ENCODE measurements around the gene USB1. TPM values are rescaled to one million over a fixed set of nuclear protein-coding genes. Genes with fewer than 3 reads are reported as not detected.

Gene USB1
- total RNA-seq, 1 donor from 2014 or later, result 44.2 TPM

DNA sequence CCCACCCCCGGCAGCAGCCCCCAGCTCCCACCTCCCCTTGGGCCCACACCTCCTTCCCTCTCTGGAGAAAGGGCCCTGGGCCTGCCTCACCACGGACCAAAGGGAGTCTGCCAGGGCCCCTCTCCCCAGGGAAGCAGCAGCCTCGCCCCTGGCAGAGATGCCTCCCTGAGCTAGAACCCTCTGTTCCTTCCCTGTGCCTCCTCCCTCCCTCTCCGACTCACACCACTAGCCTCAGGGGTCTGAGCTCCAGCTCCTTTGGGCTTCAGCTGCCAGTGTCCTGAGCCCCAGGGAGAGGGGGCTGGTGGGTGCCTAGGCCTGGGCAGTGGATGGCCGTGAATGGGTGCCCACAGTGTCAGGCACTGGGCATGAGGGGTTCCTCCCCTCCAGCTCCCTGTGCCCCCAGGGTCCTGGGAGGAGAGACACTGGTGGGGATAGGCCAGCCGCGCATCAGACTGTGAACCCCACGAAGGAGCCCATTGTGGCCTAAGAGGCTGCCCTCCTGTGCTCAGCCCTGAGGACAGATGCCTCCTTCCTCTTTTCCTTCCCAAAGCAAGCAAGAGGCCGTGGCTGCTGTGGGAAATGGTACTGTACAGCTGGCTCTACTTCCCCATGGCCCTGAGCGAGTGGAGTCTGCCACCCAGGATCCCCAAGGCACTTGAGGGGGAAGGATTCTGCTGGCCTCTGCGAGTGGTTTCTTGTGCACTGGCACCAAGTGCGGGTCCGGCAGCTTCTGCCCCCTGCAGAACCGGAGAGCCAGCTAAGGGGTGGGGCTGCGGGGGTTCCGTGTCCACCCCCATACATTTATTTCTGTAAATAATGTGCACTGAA is 45.1 kb downstream of the USB1 start:
- no peaks in the 10 kb centered on the region for H3K4me1 ChIP-seq
- TF ChIP-seq, protein P1, sequence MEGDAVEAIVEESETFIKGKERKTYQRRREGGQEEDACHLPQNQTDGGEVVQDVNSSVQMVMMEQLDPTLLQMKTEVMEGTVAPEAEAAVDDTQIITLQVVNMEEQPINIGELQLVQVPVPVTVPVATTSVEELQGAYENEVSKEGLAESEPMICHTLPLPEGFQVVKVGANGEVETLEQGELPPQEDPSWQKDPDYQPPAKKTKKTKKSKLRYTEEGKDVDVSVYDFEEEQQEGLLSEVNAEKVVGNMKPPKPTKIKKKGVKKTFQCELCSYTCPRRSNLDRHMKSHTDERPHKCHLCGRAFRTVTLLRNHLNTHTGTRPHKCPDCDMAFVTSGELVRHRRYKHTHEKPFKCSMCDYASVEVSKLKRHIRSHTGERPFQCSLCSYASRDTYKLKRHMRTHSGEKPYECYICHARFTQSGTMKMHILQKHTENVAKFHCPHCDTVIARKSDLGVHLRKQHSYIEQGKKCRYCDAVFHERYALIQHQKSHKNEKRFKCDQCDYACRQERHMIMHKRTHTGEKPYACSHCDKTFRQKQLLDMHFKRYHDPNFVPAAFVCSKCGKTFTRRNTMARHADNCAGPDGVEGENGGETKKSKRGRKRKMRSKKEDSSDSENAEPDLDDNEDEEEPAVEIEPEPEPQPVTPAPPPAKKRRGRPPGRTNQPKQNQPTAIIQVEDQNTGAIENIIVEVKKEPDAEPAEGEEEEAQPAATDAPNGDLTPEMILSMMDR (IDR thresholded peaks at IDR 0.05), result no peak
- TF ChIP-seq POLR2AphosphoS5 (IDR thresholded peaks at IDR 0.05; ENCODE audit: insufficient read depth in 1 of 2, low read depth in 1 of 2), result no peak
- no peaks in the 10 kb centered on the region for H3K9me3 ChIP-seq
- intact Hi-C loops (cut with DNase I), result no loop called here
- no peak overlapping the region for H3K27ac ChIP-seq
- DNase-seq (ENCODE audit: extremely low spot score in 2 of 2), result no peak
- no peaks in the 10 kb centered on the region for H3K27me3 ChIP-seq
- H3K36me3 ChIP-seq, result no peaks in the 10 kb centered on the region
- no peak overlapping the region for H3K4me3 ChIP-seq

DNA sequence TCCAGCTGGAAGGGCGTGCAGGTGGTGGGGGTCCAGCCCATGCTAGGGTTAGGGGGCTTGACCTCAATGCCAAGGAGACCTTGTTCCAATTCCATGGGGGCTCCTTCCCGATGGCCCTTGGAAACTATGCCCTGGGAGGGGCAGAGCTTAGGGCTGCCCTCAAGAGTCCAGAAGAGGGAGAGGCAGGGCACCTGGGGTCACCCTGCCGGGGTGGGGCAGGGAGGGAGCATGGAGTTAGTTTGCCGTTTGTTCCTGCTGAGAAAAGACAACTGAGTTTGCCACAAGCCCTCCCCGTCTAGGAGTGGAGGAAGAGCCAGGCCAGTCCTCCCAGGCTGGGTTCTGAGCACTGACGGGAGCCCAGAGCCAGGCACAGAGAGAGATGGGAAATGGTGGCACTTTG is 45.7 kb downstream of the USB1 start:
- no peaks in the 10 kb centered on the region for H3K27me3 ChIP-seq
- no peak for DNase-seq (ENCODE audit: extremely low spot score in 2 of 2)
- no peaks in the 10 kb centered on the region for H3K4me1 ChIP-seq
- no peak overlapping the region for H3K4me3 ChIP-seq
- TF ChIP-seq POLR2A (IDR thresholded peaks at IDR 0.05) (no peak), POLR2AphosphoS5 (IDR thresholded peaks at IDR 0.05; ENCODE audit: insufficient read depth in 1 of 2, low read depth in 1 of 2) (no peak)
- TF ChIP-seq, protein P1 (IDR thresholded peaks at IDR 0.05), result no peak
- H3K36me3 ChIP-seq, result no peaks in the 10 kb centered on the region
- H3K27ac ChIP-seq, result no peak overlapping the region
- H3K9me3 ChIP-seq, result no peaks in the 10 kb centered on the region
- intact Hi-C loops (cut with DNase I), result no loop called here

DNA sequence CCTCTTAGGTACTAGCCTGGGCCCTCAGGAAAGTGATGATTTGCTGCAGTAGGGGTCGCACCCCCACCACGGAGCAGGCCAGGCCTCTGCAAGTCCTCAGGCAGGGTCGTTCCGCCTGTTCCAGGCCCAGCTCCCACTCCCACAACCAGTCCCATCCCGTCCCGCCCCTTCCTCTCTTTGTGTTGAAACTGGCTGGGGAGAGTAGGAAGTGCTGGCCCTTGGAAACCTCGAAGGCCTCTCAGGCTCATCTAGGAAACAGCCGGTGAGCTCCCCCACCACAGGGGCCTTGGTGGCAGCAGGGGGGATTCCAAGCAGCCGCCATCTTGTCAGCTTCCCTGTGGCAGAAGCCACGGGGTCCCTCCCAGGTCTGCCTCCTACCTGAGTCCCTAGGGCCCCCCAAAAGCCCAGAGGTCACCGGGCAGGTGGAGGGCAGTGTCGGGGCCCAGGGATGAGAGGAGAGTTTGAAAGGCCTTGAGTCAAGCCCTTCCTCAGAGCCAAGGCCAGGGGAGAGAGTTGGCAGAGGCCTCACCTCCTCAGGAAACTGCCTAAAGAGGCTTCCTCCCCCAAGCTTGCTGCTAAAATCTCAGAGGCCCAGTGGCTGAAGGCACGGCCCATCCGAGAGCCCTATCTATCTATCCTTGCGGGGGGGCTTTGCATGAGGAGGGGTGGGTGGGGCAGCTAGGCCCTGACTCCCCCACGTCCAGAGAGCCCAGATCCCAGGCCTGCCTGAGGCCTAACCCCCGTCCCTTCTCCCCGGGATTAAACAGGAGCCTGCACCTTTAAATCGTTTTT is 46.5 kb downstream of the USB1 start:
- H3K9me3 ChIP-seq, result no peaks in the 10 kb centered on the region
- no peak overlapping the region for H3K27ac ChIP-seq
- DNase-seq (ENCODE audit: extremely low spot score in 2 of 2), result no peak
- H3K4me1 ChIP-seq, result no peaks in the 10 kb centered on the region
- no peaks in the 10 kb centered on the region for H3K36me3 ChIP-seq
- TF ChIP-seq POLR2A (IDR thresholded peaks at IDR 0.05) (no peak), POLR2AphosphoS5 (IDR thresholded peaks at IDR 0.05; ENCODE audit: insufficient read depth in 1 of 2, low read depth in 1 of 2) (no peak)
- TF ChIP-seq, protein P1 (IDR thresholded peaks at IDR 0.05), result no peak
- intact Hi-C loops (cut with DNase I), result no loop called here
- no peak overlapping the region for H3K4me3 ChIP-seq
- no peaks in the 10 kb centered on the region for H3K27me3 ChIP-seq

DNA sequence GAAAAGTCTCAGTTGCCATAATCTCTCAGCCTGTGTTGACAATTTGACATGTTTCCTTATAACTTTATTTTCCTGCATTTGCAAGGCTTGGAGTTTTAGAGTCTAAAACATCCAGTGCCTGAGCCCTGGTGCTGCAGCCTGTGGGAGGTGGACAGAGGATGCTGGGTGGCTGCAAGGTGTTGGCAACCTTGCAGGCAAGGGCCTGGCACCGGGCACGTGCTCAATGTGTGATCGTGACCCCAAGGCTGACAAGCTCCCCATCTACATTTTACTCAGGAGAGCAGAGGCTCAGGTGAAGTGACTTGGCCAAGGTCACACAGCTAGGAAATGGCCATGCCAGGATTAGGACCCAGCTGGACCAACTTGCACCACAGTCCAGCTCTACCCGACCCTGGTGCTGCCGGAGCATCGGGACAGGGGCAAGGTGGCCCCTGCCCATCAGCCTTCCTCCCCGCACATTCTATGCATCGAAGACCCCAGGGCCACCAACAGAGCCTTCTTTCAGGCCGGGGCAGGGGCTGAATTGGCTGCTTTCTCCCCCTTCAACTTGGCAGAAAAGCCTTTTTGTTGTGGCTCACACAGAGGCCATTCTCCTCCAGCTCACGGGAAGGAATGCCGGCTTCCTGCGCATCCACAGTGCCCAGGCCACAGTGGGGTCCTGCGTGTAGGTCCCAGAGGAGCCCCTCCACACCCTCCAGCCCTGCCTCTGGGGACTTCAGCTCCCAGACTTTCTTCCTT is 47.5 kb downstream of the USB1 start:
- no peak for DNase-seq (ENCODE audit: extremely low spot score in 2 of 2)
- no peak overlapping the region for H3K4me3 ChIP-seq

More for the DNA sequence above, 47.5 kb downstream of the USB1 start:
- intact Hi-C loops (cut with DNase I), result no loop called here
- TF ChIP-seq POLR2AphosphoS5 (IDR thresholded peaks at IDR 0.05; ENCODE audit: insufficient read depth in 1 of 2, low read depth in 1 of 2) (no peak), POLR2A (IDR thresholded peaks at IDR 0.05) (no peak)
- TF ChIP-seq, protein P1 (IDR thresholded peaks at IDR 0.05), result no peak
- Histone ChIP-seq H3K27ac (no peak overlapping the region), H3K36me3 (no peaks in the 10 kb centered on the region), H3K4me1 (no peaks in the 10 kb centered on the region), H3K27me3 (no peaks in the 10 kb centered on the region), H3K9me3 (no peaks in the 10 kb centered on the region)

Data from vagina (tissue), 2 donors.